H1 (cell line): ENCODE results near the gene NEDD4L. TPM values are rescaled to one million over a fixed set of nuclear protein-coding genes. Genes with fewer than 3 reads are reported as not detected.

Experiments
- CTCF ChIA-PET: fragments of 300-600 bp; sonication (Branson Sonifier 250); formaldehyde crosslinking; loops from one replicate; lab custom pipeline; 2021; ENCODE audit not compliant: partially characterized antibody; lab: Charles Lee
- POLR2A ChIA-PET: fragments of 300-600 bp; sonication (Branson Sonifier 250); formaldehyde crosslinking; loops from one replicate; lab custom pipeline; 2021; ENCODE audit warnings: inconsistent platforms; ENCODE audit not compliant: partially characterized antibody; lab: Charles Lee
- DNase-seq, 2 experiments: peaks; one replicate each; pipeline versions ENCODE4 v3.0.0 to v3.0.0-alpha.2; 2010 to 2022; ENCODE audit warnings: low spot score in 2 of 2, low read depth in 1 of 2, mixed read lengths in 1 of 2
- FAIRE-seq: peaks from 2 replicates; lab custom pipeline; 2011; peaks lifted over from hg19 to GRCh38; lab: Jason Lieb, UNC
- H2AFZ ChIP-seq: 2 replicates; pipeline ENCODE4 v1.8.1; 2012; ENCODE audit warnings: low read length, inconsistent platforms
- H2AK5ac ChIP-seq: 2 replicates; pipeline ENCODE4 v1.6.1; 2013; ENCODE audit warnings: low read depth, low read length
- H2BK120ac ChIP-seq: replicated peaks from 2 replicates; pipeline ENCODE3; 2013; ENCODE audit warnings: low read depth, low read length, inconsistent platforms
- H2BK12ac ChIP-seq: 2 replicates; pipeline ENCODE4 v1.6.1; 2013; ENCODE audit warnings: low read depth, low read length
- H2BK15ac ChIP-seq: 2 replicates; pipeline ENCODE4 v1.6.1; 2013; ENCODE audit warnings: low read length
- H2BK20ac ChIP-seq: 2 replicates; pipeline ENCODE4 v1.6.1; 2013; ENCODE audit warnings: low read length
- H2BK5ac ChIP-seq: 2 replicates; pipeline ENCODE4 v1.6.1; 2013; ENCODE audit warnings: low read depth, low read length
- H3K14ac ChIP-seq: 2 replicates; pipeline ENCODE4 v1.6.1; 2013; ENCODE audit warnings: inconsistent platforms; ENCODE audit not compliant: insufficient read length
- H3K18ac ChIP-seq: 2 replicates; pipeline ENCODE4 v1.6.1; 2013; ENCODE audit warnings: low read length; ENCODE audit errors: extremely low read depth
- H3K23ac ChIP-seq: 2 replicates; pipeline ENCODE4 v1.6.1; 2013; ENCODE audit warnings: inconsistent platforms; ENCODE audit not compliant: insufficient read length
- H3K23me2 ChIP-seq: 2 replicates; pipeline ENCODE4 v1.6.1; 2013; ENCODE audit warnings: low read depth, low read length
- H3K27ac ChIP-seq: 2 replicates; pipeline ENCODE4 v1.6.1; 2011; ENCODE audit warnings: low read depth, low read length, inconsistent platforms
- H3K27me3 ChIP-seq, 4 experiments: replicated peaks in 1 of 4; 1 replicate in 1 of 4; 2 replicates in 3 of 4; pipeline versions ENCODE4 v1.6.1 to v1.8.1; 2011 to 2013; ENCODE audit warnings: low read length in 3 of 4, mild to moderate bottlenecking in 3 of 4, inconsistent platforms in 2 of 4, mixed read lengths in 2 of 4, moderate library complexity in 1 of 4; ENCODE audit not compliant: control insufficient read depth in 3 of 4, insufficient read depth in 3 of 4; ENCODE audit errors: extremely low read depth in 1 of 4
- H3K36me3 ChIP-seq, 4 experiments: 2 replicates each; pipeline versions ENCODE4 v1.6.1 to v1.8.1; 2011 to 2013; ENCODE audit warnings: mild to moderate bottlenecking in 4 of 4, low read length in 3 of 4, moderate library complexity in 2 of 4, control low read depth in 1 of 4, inconsistent platforms in 1 of 4; ENCODE audit not compliant: insufficient read depth in 4 of 4, control insufficient read depth in 2 of 4
- H3K4ac ChIP-seq: replicated peaks from 2 replicates; pipeline ENCODE3; 2013; ENCODE audit warnings: low read length, low read depth, mixed read lengths, inconsistent platforms; ENCODE audit not compliant: insufficient read length
- H3K4me1 ChIP-seq, 4 experiments: replicated peaks in 1 of 4; 1 replicate in 1 of 4; 2 replicates in 3 of 4; pipeline versions ENCODE4 v1.6.1 to v1.8.1; 2011 to 2013; ENCODE audit warnings: low read length in 3 of 4, inconsistent platforms in 2 of 4, mixed read lengths in 1 of 4; ENCODE audit not compliant: insufficient read depth in 4 of 4, control insufficient read depth in 3 of 4
- H3K4me2 ChIP-seq, 2 experiments: 2 replicates each; pipeline versions ENCODE4 v1.6.1 to v1.8.1; 2011 to 2013; ENCODE audit warnings: low read depth in 2 of 2, low read length in 2 of 2, control low read depth in 1 of 2, inconsistent platforms in 1 of 2, mild to moderate bottlenecking in 1 of 2; ENCODE audit not compliant: insufficient read depth in 1 of 2
- H3K4me3 ChIP-seq, 4 experiments: fragments of 200-600, 300-600 bp in 1 of 4; sonication (generic), shearing (Covaris generic), sonication (Bioruptor Twin) in 1 of 4; 2 replicates each; pipeline versions ENCODE4 v1.5.1 to v1.8.1; 2011 to 2016; ENCODE audit warnings: low read length in 4 of 4, low read depth in 3 of 4, control low read depth in 2 of 4, inconsistent platforms in 2 of 4, mild to moderate bottlenecking in 2 of 4, mixed read lengths in 1 of 4, moderate library complexity in 1 of 4; ENCODE audit not compliant: insufficient read depth in 2 of 4; ENCODE audit errors: extremely low read depth in 1 of 4
- H3K56ac ChIP-seq: replicated peaks from 2 replicates; pipeline ENCODE3; 2013; ENCODE audit warnings: low read depth, mild to moderate bottlenecking, mixed read lengths, low read length, inconsistent platforms; ENCODE audit not compliant: insufficient read length
- H3K79me1 ChIP-seq: 2 replicates; pipeline ENCODE4 v1.6.1; 2013; ENCODE audit warnings: low read depth, low read length, control low read depth
- H3K79me2 ChIP-seq, 2 experiments: 2 replicates each; pipeline versions ENCODE4 v1.6.1 to v1.8.1; 2012 to 2013; ENCODE audit warnings: low read length in 2 of 2, mild to moderate bottlenecking in 2 of 2, inconsistent platforms in 1 of 2; ENCODE audit not compliant: insufficient read depth in 2 of 2, control insufficient read depth in 1 of 2
- H3K9ac ChIP-seq, 4 experiments: replicated peaks in 1 of 4; 1 replicate in 1 of 4; 2 replicates in 3 of 4; pipeline versions ENCODE4 v1.6.1 to v1.8.1; 2011 to 2013; ENCODE audit warnings: low read depth in 3 of 4, low read length in 3 of 4, control low read depth in 2 of 4, mild to moderate bottlenecking in 2 of 4, moderate library complexity in 2 of 4, inconsistent platforms in 1 of 4; ENCODE audit errors: extremely low read depth in 1 of 4
- H3K9me3 ChIP-seq, 2 experiments: 2 replicates each; pipeline versions ENCODE4 v1.6.1 to v1.8.1; 2012 to 2013; ENCODE audit warnings: mild to moderate bottlenecking in 2 of 2, moderate library complexity in 2 of 2, control low read depth in 1 of 2, inconsistent platforms in 1 of 2, low read depth in 1 of 2, low read length in 1 of 2, mixed read lengths in 1 of 2; ENCODE audit not compliant: insufficient read depth in 2 of 2
- H4K20me1 ChIP-seq, 2 experiments: replicated peaks in 1 of 2; 2 replicates each; pipeline versions ENCODE3 to v1.8.1; 2011 to 2013; ENCODE audit warnings: inconsistent platforms in 2 of 2, low read length in 2 of 2, mild to moderate bottlenecking in 1 of 2; ENCODE audit not compliant: insufficient read depth in 2 of 2, control insufficient read depth in 1 of 2
- H4K5ac ChIP-seq: 2 replicates; pipeline ENCODE4 v1.6.1; 2013; ENCODE audit warnings: low read length, low read depth, mixed read lengths, inconsistent platforms; ENCODE audit not compliant: insufficient read length
- H4K8ac ChIP-seq: 2 replicates; pipeline ENCODE4 v1.8.0; 2013; ENCODE audit warnings: mild to moderate bottlenecking, moderate library complexity, low read length, inconsistent platforms; ENCODE audit not compliant: insufficient read depth; ENCODE audit errors: extremely low read depth
- H4K91ac ChIP-seq: replicated peaks from 2 replicates; pipeline ENCODE3; 2013; ENCODE audit warnings: low read length, mixed read lengths, inconsistent platforms; ENCODE audit not compliant: insufficient read length
- CREB1 ChIP-seq: IDR thresholded peaks from 2 replicates; pipeline ENCODE4 v1.6.1; 2012; ENCODE audit warnings: inconsistent platforms
- CTBP2 ChIP-seq: IDR thresholded peaks from 2 replicates; pipeline ENCODE4 v1.7.0; 2011; ENCODE audit warnings: borderline replicate concordance, mild to moderate bottlenecking, moderate library complexity, mixed read lengths, low read length; ENCODE audit not compliant: insufficient read depth, insufficient read length
- JUN ChIP-seq: IDR thresholded peaks from 2 replicates; pipeline ENCODE4 v1.6.1; 2011; ENCODE audit warnings: low read depth, mild to moderate bottlenecking, improper control_type of control experiment, low read length
- WGBS, 2 experiments: shearing (Covaris generic) in 1 of 2; methylation state at CpG; one replicate each; pipeline versions ENCODE4 v1.1.6 to v1.1.7; 2013 to 2015; ENCODE audit warnings: low lambda C conversion rate in 2 of 2, mixed read lengths in 2 of 2, inconsistent platforms in 1 of 2, low coverage in 1 of 2, missing lambda C conversion rate in 1 of 2; ENCODE audit not compliant: insufficient replicate concordance in 2 of 2, insufficient coverage in 1 of 2, insufficient read length in 1 of 2; ENCODE audit errors: extremely low coverage in 1 of 2, missing lambda C conversion rate in 1 of 2; 5-methylcytosine and 5-hydroxymethylcytosine counted together
- polyA plus RNA-seq, 7 experiments: library from polyadenylated mRNA; depleted of rRNA in 3 of 7; stranded (reverse) in 5 of 7; unstranded in 2 of 7; fragments of >200 nt in 5 of 7; fragments of 200-250 nt in 2 of 7; gene quantifications; 1 replicate in 5 of 7; 2 replicates in 1 of 7; 4 replicates in 1 of 7; pipeline versions ENCODE4 v1.2.1 to v1.2.3, GENCODE V29; 2011 to 2013; ENCODE audit warnings: missing spikeins in 2 of 7, mixed read lengths in 2 of 7
- total RNA-seq: library from RNA; stranded (reverse); fragmentation: NEBNext Ultra II Directional; extraction: Animal tissue kit (Norgen Biotek cat#: 25700); gene quantifications from 2 replicates; pipeline ENCODE4 v1.2.1, GENCODE V29; 2021

The NEDD4L gene
- total and polyA plus RNA-seq, 2 of the 8 experiments (the other 6 are each of a cell fraction or from before 2014, with no cell fraction given), result 37.3 to 69.8 TPM

DNA sequence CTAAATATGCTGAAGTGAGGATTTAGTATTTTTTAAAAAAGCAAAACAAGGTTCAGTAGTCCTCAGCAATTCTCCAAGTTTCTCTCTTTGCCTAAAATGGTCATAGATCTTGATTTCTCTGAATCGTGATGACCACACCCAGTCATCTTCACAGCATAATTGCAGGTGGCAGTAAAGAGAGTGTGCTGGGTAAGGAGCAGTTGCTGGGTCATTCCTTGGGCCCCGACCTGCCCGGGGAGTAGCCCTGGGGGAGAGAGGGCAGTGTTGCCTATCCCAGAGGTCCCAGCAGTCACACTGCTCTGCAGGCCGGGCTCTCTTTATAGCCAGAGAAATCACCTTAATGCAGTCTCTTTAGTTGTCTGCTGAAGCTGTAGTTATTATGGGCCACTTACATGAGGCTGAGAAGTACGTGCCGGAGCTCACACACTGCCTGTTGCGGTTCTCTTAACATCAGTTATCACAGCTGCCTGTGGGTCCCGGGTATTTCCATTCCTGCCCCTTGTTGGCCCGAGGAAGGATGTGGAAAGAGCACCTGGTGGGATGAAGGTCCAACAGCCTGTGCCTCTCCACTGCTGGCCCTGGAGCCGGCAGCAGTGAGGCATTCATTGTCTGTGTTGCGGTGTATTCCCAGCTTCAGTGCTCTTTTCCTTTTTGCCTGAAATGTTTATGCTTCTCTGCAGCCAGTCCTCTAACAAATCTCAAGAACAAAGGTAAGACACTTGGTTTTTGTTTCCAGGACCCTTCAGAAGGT is 354.8 kb downstream of the NEDD4L start:
- no peak for DNase-seq
- Histone ChIP-seq H3K27ac (no peak overlapping the region), H3K9ac (no peak overlapping the region), H3K14ac (no peak overlapping the region), H2AFZ (no peak overlapping the region), H3K79me2 (no peaks in the 10 kb centered on the region), H4K5ac (no peak overlapping the region), H3K4me3 (no peak overlapping the region), H3K4me1 (peaks cover 0 to 2% (median 0%) of the 10 kb centered on the region in 4 experiments; a peak in 3 of 7 replicates), H2BK12ac (no peak overlapping the region), H3K9me3 (no peaks in the 10 kb centered on the region), H3K23me2 (no peaks in the 10 kb centered on the region), H2AK5ac (no peak overlapping the region), H3K56ac (no peak overlapping the region), H4K8ac (no peak overlapping the region), H2BK5ac (no peak overlapping the region), H3K4me2 (no peak overlapping the region), H3K27me3 (no peaks in the 10 kb centered on the region), H2BK120ac (no peak overlapping the region), H2BK20ac (no peak overlapping the region), H4K91ac (no peak overlapping the region), H3K4ac (no peak overlapping the region), H3K18ac (no peak overlapping the region), H2BK15ac (no peak overlapping the region), H3K79me1 (no peaks in the 10 kb centered on the region), H4K20me1 (peaks cover 0 to 2% of the 10 kb centered on the region in 2 experiments), H3K36me3 (peaks cover 8 to 22% (median 18%) of the 10 kb centered on the region in 4 experiments; a peak in 5 of 8 replicates), H3K23ac (no peak overlapping the region)
- ChIA-PET CTCF (interaction anchor here (0.9 to 9.3 kb wide), 8 partner anchors 10 to 98 kb away, joined by 3 to 62 read pairs (median 4); no protein-coding TSS in a partner anchor), POLR2A (no interaction called here)
- FAIRE-seq, result no peak
- WGBS, 2 experiments, result 90% methylated on average over 11 of the region's 11 CpGs; no CpG with 5 or more reads in 1 of the 2 experiments
- no peak for TF ChIP-seq CTBP2
- no peak for TF ChIP-seq JUN
- TF ChIP-seq CREB1, result no peak
